Keratinocyte (primary cell): ENCODE results near the gene OR2AT4. TPM values are rescaled to one million over a fixed set of nuclear protein-coding genes. Genes with fewer than 3 reads are reported as not detected.

ENCODE experiments used
- DNase-seq: peaks from one replicate; pipeline ENCODE4 v3.0.0-alpha.2; 2011; ENCODE audit warnings: low read depth, missing footprints, low spot score
- FAIRE-seq: peaks from 2 replicates; lab custom pipeline; 2011; peaks lifted over from hg19 to GRCh38; lab: Jason Lieb, UNC
- H2AFZ ChIP-seq: 2 replicates; pipeline ENCODE4 v1.6.0; 2012; ENCODE audit warnings: low read length, control low read depth, inconsistent platforms; ENCODE audit not compliant: control insufficient read depth
- H3K27ac ChIP-seq: 2 replicates; pipeline ENCODE4 v1.5.1; 2011; ENCODE audit warnings: low read length; ENCODE audit not compliant: control insufficient read depth, insufficient read depth
- H3K27me3 ChIP-seq: 3 replicates; pipeline ENCODE4 v1.6.0; 2011; ENCODE audit warnings: low read length; ENCODE audit not compliant: control insufficient read depth, insufficient read depth; ENCODE audit errors: extremely low read depth
- H3K36me3 ChIP-seq, 2 experiments: 2 replicates in 1 of 2; 3 replicates in 1 of 2; pipeline ENCODE4 v1.5.1; 2011; ENCODE audit warnings: low read length in 2 of 2, mild to moderate bottlenecking in 1 of 2; ENCODE audit not compliant: control insufficient read depth in 2 of 2, insufficient read depth in 2 of 2; ENCODE audit errors: extremely low read depth in 1 of 2
- H3K4me1 ChIP-seq: 3 replicates; pipeline ENCODE4 v1.5.1; 2011; ENCODE audit warnings: low read length; ENCODE audit not compliant: control insufficient read depth, insufficient read depth; ENCODE audit errors: extremely low read depth
- H3K4me2 ChIP-seq: 3 replicates; pipeline ENCODE4 v1.6.0; 2011; ENCODE audit warnings: low read depth, low read length; ENCODE audit not compliant: control insufficient read depth, insufficient read depth; ENCODE audit errors: extremely low read depth
- H3K4me3 ChIP-seq, 3 experiments: fragments of 200-600 bp in 1 of 3; sonication (generic) in 1 of 3; 2 replicates in 2 of 3; 3 replicates in 1 of 3; pipeline ENCODE4 v1.5.1; 2011 to 2016; ENCODE audit warnings: low read length in 3 of 3, mild to moderate bottlenecking in 3 of 3, control low read depth in 2 of 3, inconsistent platforms in 1 of 3, low read depth in 1 of 3, mixed read lengths in 1 of 3, mixed run types in 1 of 3, moderate library complexity in 1 of 3; ENCODE audit not compliant: control insufficient read depth in 2 of 3, insufficient read depth in 2 of 3; ENCODE audit errors: extremely low read depth in 1 of 3
- H3K79me2 ChIP-seq: 2 replicates; pipeline ENCODE4 v1.6.0; 2012; ENCODE audit warnings: low read length; ENCODE audit not compliant: control insufficient read depth, insufficient read depth
- H3K9ac ChIP-seq: 3 replicates; pipeline ENCODE4 v1.6.0; 2011; ENCODE audit warnings: low read length; ENCODE audit not compliant: control insufficient read depth, insufficient read depth; ENCODE audit errors: extremely low read depth
- H3K9me1 ChIP-seq: 3 replicates; pipeline ENCODE4 v1.6.0; 2011; ENCODE audit warnings: low read length; ENCODE audit not compliant: control insufficient read depth, insufficient read depth; ENCODE audit errors: extremely low read depth
- H3K9me3 ChIP-seq: 2 replicates; pipeline ENCODE4 v1.5.1; 2012; ENCODE audit warnings: low read depth, low read length; ENCODE audit not compliant: control insufficient read depth
- H4K20me1 ChIP-seq: 3 replicates; pipeline ENCODE4 v1.6.0; 2011; ENCODE audit warnings: low read length; ENCODE audit not compliant: control insufficient read depth, insufficient read depth; ENCODE audit errors: extremely low read depth
- CTCF ChIP-seq, 3 experiments: IDR thresholded peaks in 1 of 3; conservative IDR thresholded peaks in 1 of 3; optimal IDR thresholded peaks in 1 of 3; 2 replicates in 2 of 3; 3 replicates in 1 of 3; pipeline versions ENCODE3 to v1.5.1; 2011; ENCODE audit warnings: low read length in 3 of 3, mild to moderate bottlenecking in 3 of 3, moderate library complexity in 2 of 3, control low read depth in 1 of 3, inconsistent platforms in 1 of 3; ENCODE audit not compliant: insufficient read depth in 2 of 3; ENCODE audit errors: extremely low read depth in 1 of 3
- EZH2 ChIP-seq: IDR thresholded peaks from one replicate; pipeline ENCODE4 v1.6.1; 2012; ENCODE audit warnings: inconsistent platforms, mild to moderate bottlenecking, low read length, moderate library complexity
- dilution Hi-C: fragments of 300-500 bp; cut with MboI; formaldehyde crosslinking; loops from one replicate; pipeline ENCODE4 v1.7.0; 2020; ENCODE audit warnings: low sequenced_read_pairs; ENCODE audit not compliant: extremely low pct_ligation_motif_present
- polyA plus RNA-seq, 5 experiments: library from polyadenylated mRNA; depleted of rRNA in 3 of 5; stranded (reverse) in 3 of 5; stranded (forward) in 1 of 5; unstranded in 1 of 5; fragments of >200 nt; gene quantifications; 1 replicate in 1 of 5; 2 replicates in 3 of 5; 3 replicates in 1 of 5; pipeline versions ENCODE4 v1.2.1 to v1.2.3, GENCODE V29; 2011 to 2012; ENCODE audit warnings: missing spikeins in 2 of 5, low read depth in 1 of 5, low replicate concordance in 1 of 5

The OR2AT4 gene
- polyA plus RNA-seq, 1 donor (not counting 4 experiments of a cell fraction or from before 2014, with no cell fraction given): not detected

GRCh38 chr11:75143420-75143731, 46.7 kb upstream of the OR2AT4 start:
- DNase-seq (no peak), FAIRE-seq (no peak)
- Histone ChIP-seq H3K4me1 (peaks cover 10% of the 10 kb centered on the region), H2AFZ (no peak overlapping the region), H3K27me3 (peaks cover 6% of the 10 kb centered on the region), H3K79me2 (no peaks in the 10 kb centered on the region), H4K20me1 (no peaks in the 10 kb centered on the region), H3K4me2 (peak overlapping the region; percentile 2), H3K9me1 (no peaks in the 10 kb centered on the region), H3K4me3 (no peak overlapping the region), H3K36me3 (no peaks in the 10 kb centered on the region), H3K9ac (no peak overlapping the region), H3K9me3 (no peaks in the 10 kb centered on the region), H3K27ac (no peak overlapping the region)
- dilution Hi-C loops: no loop called here
- TF ChIP-seq CTCF (optimal IDR thresholded peaks at IDR 0.05 in 1 of 3, IDR thresholded peaks at IDR 0.05 in 1 of 3, conservative IDR thresholded peaks at IDR 0.05 in 1 of 3; ENCODE audit: extremely low read depth in 1 of 3, insufficient read depth in 2 of 3, low read length in 3 of 3) (no peak), EZH2 (no peak)

DNA sequence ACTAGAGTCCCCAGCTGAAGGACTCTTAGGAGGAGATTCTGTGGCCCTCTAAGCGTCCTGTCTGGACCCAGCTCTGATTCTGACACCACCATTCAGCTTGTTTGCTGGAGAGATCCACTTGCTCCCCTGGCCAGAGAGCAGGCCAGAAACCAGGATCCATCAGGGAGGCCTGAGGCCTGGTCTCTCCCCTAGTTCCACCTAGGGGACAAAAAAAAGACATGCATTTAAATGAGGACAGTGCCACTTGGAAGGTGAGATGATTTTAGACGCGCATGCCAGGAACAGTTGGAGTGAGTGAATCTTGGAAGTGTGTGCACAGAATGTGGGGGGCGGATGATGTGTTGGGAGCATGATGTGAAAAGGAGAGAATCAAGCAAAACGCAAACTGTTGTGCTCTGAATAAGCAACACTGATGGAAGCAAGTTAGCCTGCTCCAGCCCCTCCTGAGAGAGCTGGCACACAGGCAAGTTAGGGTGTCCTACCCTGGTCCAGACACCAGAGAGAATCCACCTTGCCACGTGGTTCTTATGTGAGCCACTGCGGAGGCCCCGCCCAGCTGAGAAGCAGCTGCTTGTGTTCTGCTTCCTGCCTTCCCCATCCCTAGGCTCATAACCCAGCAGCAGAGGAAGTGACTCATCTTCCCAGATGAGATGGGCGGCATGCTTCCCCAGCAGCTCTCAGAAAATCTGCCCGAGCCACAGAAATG, 46.2 kb upstream of the OR2AT4 start:
- peak; percentile 84 for FAIRE-seq
- peak overlapping the region; percentile 2 for H3K4me2 ChIP-seq

More for the DNA sequence above, 46.2 kb upstream of the OR2AT4 start:
- no peak overlapping the region for H3K27ac ChIP-seq
- H4K20me1 ChIP-seq: no peaks in the 10 kb centered on the region
- peak; percentile 84 for DNase-seq
- no peak overlapping the region for H3K4me3 ChIP-seq
- H3K9ac ChIP-seq: no peak overlapping the region
- H3K9me3 ChIP-seq: no peaks in the 10 kb centered on the region
- H3K4me1 ChIP-seq: peaks cover 10% of the 10 kb centered on the region
- peaks cover 6% of the 10 kb centered on the region for H3K27me3 ChIP-seq
- peak overlapping the region; percentile 12 for H2AFZ ChIP-seq
- no peaks in the 10 kb centered on the region for H3K79me2 ChIP-seq
- TF ChIP-seq EZH2 (no peak), CTCF (optimal IDR thresholded peaks at IDR 0.05 in 1 of 3, IDR thresholded peaks at IDR 0.05 in 1 of 3, conservative IDR thresholded peaks at IDR 0.05 in 1 of 3; ENCODE audit: extremely low read depth in 1 of 3, insufficient read depth in 2 of 3, low read length in 3 of 3) (no peak)
- dilution Hi-C loops: no loop called here
- H3K36me3 ChIP-seq: no peaks in the 10 kb centered on the region
- H3K9me1 ChIP-seq: no peaks in the 10 kb centered on the region
